ENCODE measurements around the gene ZFPM1.
"Not testable (repeated sequence)": the region's sequence is repeated elsewhere in the genome, so short reads cannot be mapped to it uniquely, and the experiment has no call there.

ZFPM1 gene

DNA sequence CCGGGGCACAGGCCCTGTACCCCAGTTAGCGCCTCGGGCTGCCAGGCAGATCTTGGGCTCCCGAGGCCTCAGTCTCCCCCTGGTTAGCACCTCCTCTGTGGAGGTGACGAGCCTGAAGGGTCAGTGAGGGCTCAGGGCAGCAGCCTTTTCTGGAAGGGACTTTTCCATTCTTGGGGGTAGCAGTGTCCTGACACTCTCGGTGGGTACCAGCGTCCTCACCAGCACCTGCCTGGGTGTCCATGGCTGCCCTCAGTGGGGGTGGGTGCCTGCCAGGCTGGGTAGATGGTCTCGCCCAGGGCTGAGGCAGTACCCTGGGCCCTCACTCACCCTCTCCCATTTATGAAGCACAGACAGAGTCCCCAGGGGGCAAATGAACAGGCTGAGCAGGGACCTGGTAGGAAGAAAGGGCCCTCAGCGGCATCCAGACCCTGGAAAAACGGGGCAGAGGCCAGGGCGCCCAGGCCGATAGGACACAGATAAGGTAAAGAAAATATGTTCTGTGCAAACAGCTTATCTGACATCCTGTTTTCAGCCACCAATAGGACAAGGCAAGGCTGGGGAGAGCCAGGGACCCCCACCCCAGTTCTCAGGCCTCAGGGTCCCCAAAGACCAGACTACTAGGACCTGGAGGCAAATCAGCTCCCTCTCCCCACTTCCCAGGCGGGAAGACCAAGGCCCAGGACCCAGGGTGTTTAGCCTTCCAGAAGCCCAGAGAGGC lies 50.9 kb downstream of the ZFPM1 start:
- no peak for DNase-seq

DNA sequence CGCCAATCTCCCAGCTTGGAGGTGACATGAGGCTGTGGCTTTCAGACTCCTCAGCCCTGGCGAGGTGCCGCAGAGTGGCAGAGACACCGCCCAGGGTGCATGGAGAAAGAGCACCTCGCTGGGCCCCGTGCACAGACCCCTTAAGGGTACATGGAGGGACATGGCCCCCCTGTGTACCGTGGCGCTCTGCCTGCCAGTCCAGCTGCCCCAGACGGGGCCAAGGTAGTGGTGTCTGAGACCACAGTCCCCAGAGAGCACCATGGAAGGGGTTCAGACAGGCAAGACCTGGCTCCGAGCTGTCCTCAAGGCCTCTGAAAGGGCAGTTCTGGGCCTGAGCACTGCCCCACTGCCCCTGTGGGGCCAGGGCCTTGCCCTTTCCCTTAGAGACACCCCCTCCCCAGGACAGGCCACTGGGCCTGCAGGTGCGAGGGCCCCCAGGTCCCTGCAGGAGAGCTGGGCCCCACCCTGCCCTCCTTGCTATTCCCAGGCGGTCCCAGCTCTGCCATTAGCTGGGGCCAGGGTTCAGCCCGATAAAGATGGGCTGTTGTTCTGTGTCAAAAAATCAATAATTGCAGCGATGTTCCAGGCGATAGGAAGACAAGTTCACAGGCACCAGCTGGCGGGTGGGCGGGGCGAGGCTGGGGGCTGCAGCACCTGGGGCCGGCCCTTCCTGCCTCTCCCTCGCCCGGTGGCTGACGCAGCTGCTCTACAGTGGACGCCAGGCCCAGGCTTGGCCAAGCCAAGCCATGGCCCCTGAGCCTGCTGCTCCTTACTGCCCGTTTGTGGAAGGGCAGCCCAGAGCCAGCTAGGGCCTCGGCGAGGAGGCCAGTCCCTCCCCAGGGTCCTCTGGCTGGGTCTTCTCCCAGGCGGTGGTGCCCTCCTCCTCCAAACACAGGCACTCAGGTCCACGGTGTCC lies 51.7 kb downstream of the ZFPM1 start:
- no peak for DNase-seq

- no peak for DNase-seq
Measured at GRCh38 chr16:88505405-88506082, 52.5 kb downstream of the ZFPM1 start.

- no peak for DNase-seq
Measured at GRCh38 chr16:88506723-88507122, 53.6 kb downstream of the ZFPM1 start.

GRCh38 chr16:88507231-88507743 lies 54.2 kb downstream of the ZFPM1 start:
- no peak for DNase-seq

- no peak for DNase-seq
Measured at GRCh38 chr16:88508376-88508867, 55.3 kb downstream of the ZFPM1 start.

- DNase-seq = no peak
Measured at GRCh38 chr16:88508868-88509748, 56.0 kb downstream of the ZFPM1 start.

DNA sequence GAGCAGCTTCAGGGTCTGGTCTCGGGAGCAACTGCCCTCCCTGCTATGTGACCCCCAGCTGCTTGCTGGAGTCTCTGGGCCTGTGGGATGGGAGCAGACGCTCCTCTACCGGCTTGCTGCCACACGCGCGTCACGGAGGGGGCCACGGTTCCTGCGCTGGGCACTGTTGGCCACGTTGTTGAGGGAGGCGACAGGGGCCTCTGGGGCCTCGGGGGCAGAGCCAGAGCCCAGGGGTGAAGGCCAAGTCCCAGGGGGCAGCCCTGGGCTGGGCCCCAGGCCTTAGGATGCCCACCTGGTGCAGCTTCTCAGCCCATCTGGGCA lies 56.6 kb downstream of the ZFPM1 start:
- no peak for DNase-seq

GRCh38 chr16:88510091-88510994 lies 57.3 kb downstream of the ZFPM1 start:
- no peak for DNase-seq

- DNase-seq = no peak
Measured at GRCh38 chr16:88511060-88511459, 58.0 kb downstream of the ZFPM1 start.

DNA sequence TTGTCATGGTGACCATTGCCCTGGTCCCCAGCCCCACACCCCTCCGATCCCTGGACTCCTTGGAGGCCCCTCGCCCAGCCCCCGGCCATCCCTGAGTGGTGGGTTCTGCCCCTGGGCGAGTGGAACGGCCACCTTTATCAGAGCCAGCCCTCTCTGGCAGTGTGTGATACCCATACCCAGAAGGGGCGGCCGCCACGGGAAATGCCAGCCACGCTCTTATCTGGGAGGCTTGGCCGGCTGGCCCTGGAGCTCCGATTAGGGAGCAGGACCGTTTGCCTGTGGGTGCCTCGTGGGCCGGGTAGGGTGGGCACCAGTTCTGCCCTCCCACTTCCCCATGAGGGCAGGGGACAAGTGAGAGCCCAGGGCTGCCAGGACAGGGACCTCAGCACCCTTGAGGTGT lies 58.8 kb downstream of the ZFPM1 start:
- no peak for DNase-seq

GRCh38 chr16:88512728-88513696 lies 59.9 kb downstream of the ZFPM1 start:
- no peak for DNase-seq

DNA sequence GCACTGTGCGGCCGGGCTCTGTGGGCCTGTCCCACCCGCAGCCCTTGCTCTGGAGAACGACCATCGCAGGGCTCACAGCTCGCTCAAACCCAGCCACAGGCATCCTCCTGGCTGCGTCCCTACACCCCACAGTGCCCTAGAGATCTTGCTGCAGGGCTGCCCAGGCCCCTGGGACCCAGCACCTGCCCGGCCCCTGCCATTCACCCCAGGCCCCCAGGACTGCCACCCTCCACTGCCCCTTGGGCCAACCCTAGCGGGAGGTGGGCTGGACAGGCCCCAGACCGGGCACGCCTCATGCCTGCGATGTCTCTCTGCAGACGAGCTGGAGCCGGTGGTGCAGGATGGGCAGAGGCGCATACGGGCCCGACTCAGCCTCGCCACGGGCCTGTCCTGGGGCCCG lies 61.0 kb downstream of the ZFPM1 start:
- DNase-seq = no peak

GRCh38 chr16:88514526-88515232 lies 61.6 kb downstream of the ZFPM1 start:
- DNase-seq = no peak

DNA sequence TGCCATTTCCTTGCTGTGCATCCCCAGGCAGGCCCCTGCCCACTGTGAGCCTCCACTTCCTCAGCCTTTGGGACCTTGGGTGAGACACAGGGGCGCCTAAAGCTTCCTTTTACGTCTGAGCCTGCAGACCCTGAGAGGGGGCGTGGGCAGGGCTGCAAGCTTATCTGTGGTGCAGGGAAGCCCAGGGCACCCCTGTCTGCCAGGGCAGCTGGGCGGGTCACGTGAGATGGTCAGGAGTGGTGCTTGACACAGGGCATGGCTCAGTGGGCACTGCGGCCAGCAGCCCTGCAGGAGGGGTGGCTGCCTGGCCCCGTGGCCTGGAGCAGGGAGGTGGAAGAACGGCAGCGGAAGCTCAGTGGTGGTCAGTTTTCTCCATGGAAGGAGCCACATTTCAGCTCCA lies 62.3 kb downstream of the ZFPM1 start:
- no peak for DNase-seq

DNA sequence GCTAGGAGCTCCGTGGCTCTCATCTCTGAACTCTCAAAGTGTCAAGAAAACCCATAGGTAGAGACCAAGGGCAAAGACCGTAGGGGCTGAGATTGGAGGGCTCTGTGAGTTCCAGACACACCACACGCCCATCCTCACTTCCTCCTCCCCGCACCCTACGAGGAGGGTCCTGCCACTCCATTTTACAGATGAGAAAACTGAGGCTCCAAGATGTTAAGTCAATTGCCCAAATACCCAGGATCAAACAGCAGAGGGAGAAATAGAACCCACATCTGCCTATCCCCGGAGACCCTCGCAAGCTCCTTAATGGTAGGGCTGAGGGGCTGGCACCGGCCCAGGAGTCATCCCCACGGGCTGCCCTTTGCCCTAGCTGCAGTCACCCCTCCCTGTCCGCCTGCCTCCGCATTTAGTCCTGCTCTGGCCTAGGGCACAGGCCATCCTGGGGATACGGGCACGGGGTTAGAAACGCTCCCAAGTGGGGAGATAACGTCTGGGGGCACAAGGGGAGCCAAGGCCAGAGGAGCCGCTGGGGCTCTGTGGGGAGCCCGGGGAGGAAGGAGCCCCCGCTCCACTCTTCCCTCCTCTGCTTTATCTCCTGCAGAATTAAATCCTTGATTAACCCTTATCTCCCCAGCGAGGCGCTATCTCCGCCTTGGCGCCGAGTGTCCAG lies 63.0 kb downstream of the ZFPM1 start:
- no peak for DNase-seq

- no peak for DNase-seq
Measured at GRCh38 chr16:88516601-88517061, 63.6 kb downstream of the ZFPM1 start.

GRCh38 chr16:88517208-88517774 lies 64.2 kb downstream of the ZFPM1 start:
- DNase-seq = not testable (repeated sequence)
